Measurements from ENCODE around the gene ASPA. TPM values are rescaled to one million over a fixed set of nuclear protein-coding genes. Genes with fewer than 3 reads are reported as not detected.
A peak's percentile ranks its signal among the peaks of the same experiment; 100 is the strongest.

The ASPA gene
- total RNA-seq, 4 donors from 2014 or later: 0.89 to 4.8 (median 1.4) TPM

- peak overlapping the region in 1 of 4 donors; percentile 53 for H3K27ac ChIP-seq
- no peaks in the 10 kb centered on the region for H3K36me3 ChIP-seq
- H3K4me1 ChIP-seq: peaks cover 0 to 2% of the 10 kb centered on the region in 2 donors
- H3K9me3 ChIP-seq: no peaks in the 10 kb centered on the region
- in situ Hi-C loops (cut with MboI; ENCODE audit: low sequenced_read_pairs in 4 of 4): no loop called here
- no peaks in the 10 kb centered on the region for H3K27me3 ChIP-seq
- intact Hi-C loops (cut with DNase I; ENCODE audit: low total_unique reads): loop anchor here (10.0 kb wide), 1 partner anchor 133 kb away; the partner anchor contains the start of genes EMC6 and TAX1BP3
- ATAC-seq (no peak), DNase-seq (no peak)
- TF ChIP-seq POLR2A (IDR thresholded peaks at IDR 0.05) (no peak), CTCF (IDR thresholded peaks at IDR 0.05 in 4 of 5, conservative IDR thresholded peaks at IDR 0.05 in 1 of 5) (no peak)
- no peak overlapping the region for H3K4me3 ChIP-seq
Observed at GRCh38 chr17:3532106-3532858, 56.5 kb downstream of the ASPA start.

- Histone ChIP-seq H3K27me3 (no peaks in the 10 kb centered on the region), H3K4me1 (peaks cover 0 to 2% of the 10 kb centered on the region in 2 donors), H3K9me3 (no peaks in the 10 kb centered on the region), H3K27ac (no peak overlapping the region), H3K4me3 (no peak overlapping the region), H3K36me3 (no peaks in the 10 kb centered on the region)
- DNase-seq (no peak), ATAC-seq (no peak)
- in situ Hi-C loops (cut with MboI; ENCODE audit: low sequenced_read_pairs in 4 of 4) (no loop called here), intact Hi-C loops (cut with DNase I; ENCODE audit: low total_unique reads) (loop anchor here (10.0 kb wide), 1 partner anchor 132 kb away; the partner anchor contains the start of genes EMC6 and TAX1BP3)
- no peak for TF ChIP-seq CTCF (IDR thresholded peaks at IDR 0.05 in 4 of 5, conservative IDR thresholded peaks at IDR 0.05 in 1 of 5)
- TF ChIP-seq POLR2A (IDR thresholded peaks at IDR 0.05): no peak
Observed at GRCh38 chr17:3532859-3533142, 57.0 kb downstream of the ASPA start.

GRCh38 chr17:3533752-3534151 is 58.0 kb downstream of the ASPA start:
- in situ Hi-C loops (cut with MboI; ENCODE audit: low sequenced_read_pairs in 4 of 4) (no loop called here), intact Hi-C loops (cut with DNase I; ENCODE audit: low total_unique reads) (loop anchor here (10.0 kb wide), 1 partner anchor 131 kb away; the partner anchor contains the start of genes EMC6 and TAX1BP3)
- H3K27me3 ChIP-seq: no peaks in the 10 kb centered on the region
- TF ChIP-seq CTCF (IDR thresholded peaks at IDR 0.05 in 4 of 5, conservative IDR thresholded peaks at IDR 0.05 in 1 of 5): no peak
- no peak for TF ChIP-seq POLR2A (IDR thresholded peaks at IDR 0.05)
- DNase-seq (no peak), ATAC-seq (no peak)
- H3K36me3 ChIP-seq: no peaks in the 10 kb centered on the region
- no peak overlapping the region for H3K27ac ChIP-seq
- H3K9me3 ChIP-seq: no peaks in the 10 kb centered on the region
- peaks cover 0 to 2% of the 10 kb centered on the region in 2 donors for H3K4me1 ChIP-seq
- H3K4me3 ChIP-seq: no peak overlapping the region

GRCh38 chr17:3534881-3535252 is 59.1 kb downstream of the ASPA start:
- no peaks in the 10 kb centered on the region for H3K9me3 ChIP-seq
- TF ChIP-seq CTCF (IDR thresholded peaks at IDR 0.05 in 4 of 5, conservative IDR thresholded peaks at IDR 0.05 in 1 of 5): no peak
- TF ChIP-seq POLR2A (IDR thresholded peaks at IDR 0.05): no peak
- no peak overlapping the region for H3K4me3 ChIP-seq
- in situ Hi-C loops (cut with MboI; ENCODE audit: low sequenced_read_pairs in 4 of 4) (no loop called here), intact Hi-C loops (cut with DNase I; ENCODE audit: low total_unique reads) (loop anchor here (10.0 kb wide), 1 partner anchor 130 kb away; the partner anchor contains the start of genes EMC6 and TAX1BP3)
- peaks cover 0 to 2% of the 10 kb centered on the region in 2 donors for H3K4me1 ChIP-seq
- no peak overlapping the region for H3K27ac ChIP-seq
- H3K36me3 ChIP-seq: no peaks in the 10 kb centered on the region
- DNase-seq: no peak
- ATAC-seq: no peak
- no peaks in the 10 kb centered on the region for H3K27me3 ChIP-seq

Data from gastrocnemius medialis (tissue), 4 donors.